NCI-H2107 treated with DMSO at 0.1 percent for 48 hours (cell line): Measurements from ENCODE around the gene NR6A1.

Source experiments
- DNase-seq: peaks from one replicate; lab custom pipeline; 2025; ENCODE audit not compliant: unreplicated experiment; lab: John Stamatoyannopoulos, UW

The NR6A1 gene

DNA sequence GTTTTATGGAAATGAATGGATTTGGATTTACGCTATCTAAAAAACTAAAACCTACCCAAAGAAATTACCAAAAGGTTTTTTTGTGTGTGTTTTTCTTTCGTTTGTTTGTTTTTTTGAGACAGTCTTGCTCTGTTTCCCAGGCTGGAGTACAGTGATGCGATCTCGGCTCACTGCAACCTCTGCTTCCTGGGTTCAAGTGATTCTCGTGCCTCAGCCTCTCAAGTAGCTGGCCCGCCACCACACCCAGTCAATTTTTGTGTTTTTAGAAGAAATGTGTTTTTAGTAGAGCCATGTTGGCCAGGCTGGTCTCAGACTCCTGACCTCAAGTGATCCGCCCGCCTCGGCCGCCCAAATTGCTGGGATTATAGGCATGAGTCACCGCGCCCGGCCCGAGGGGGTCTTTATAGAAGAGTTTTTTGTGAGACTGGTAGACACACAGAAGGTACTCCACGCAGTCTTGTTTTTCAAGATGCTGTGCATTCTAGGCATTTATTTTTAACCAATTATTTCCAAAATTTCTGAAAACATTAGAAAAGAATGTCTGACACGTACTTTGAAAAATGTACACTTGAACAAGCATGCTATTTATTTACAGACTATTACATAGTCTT is 75.7 kb downstream of the NR6A1 start:
- no peak for DNase-seq

DNA sequence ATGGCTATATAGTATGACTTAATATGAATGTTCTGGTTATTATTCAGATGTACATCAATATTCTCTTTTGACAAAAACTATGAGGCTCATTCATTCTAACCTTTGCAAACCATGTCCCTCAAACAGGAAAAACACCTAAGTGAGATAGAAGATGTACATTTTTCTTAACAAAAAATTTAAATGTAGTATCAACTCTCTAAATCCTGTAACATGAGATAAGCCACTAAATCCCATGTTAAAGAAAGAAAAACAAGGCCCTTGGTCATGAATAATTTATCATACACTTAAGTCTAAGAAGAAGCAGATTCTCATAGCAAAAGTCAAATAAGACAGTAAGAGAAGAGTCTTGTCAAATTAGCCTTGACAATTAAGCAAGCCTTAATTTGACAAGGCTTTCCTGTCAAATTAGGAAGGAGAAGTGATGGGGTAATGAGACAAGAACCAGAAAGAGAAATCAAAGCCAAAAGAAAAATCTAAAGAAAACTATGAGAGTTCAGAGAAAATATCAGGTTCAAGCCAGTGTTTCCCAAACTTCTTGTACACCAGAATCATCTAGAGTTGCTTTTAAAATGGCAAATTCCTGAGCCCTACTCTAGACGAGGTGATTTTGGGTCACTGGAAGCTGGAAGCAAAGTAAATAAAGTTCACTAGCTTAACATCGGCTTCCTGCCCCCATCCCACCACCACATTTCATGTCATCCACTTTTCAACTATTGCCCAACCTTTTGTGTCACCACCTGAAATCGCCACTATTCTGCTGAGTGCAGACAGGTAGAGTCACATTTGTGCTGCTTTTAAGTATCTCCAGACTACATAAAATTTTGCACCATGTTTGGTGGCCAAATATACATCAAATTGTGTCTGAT is 76.5 kb downstream of the NR6A1 start:
- DNase-seq: no peak

DNA sequence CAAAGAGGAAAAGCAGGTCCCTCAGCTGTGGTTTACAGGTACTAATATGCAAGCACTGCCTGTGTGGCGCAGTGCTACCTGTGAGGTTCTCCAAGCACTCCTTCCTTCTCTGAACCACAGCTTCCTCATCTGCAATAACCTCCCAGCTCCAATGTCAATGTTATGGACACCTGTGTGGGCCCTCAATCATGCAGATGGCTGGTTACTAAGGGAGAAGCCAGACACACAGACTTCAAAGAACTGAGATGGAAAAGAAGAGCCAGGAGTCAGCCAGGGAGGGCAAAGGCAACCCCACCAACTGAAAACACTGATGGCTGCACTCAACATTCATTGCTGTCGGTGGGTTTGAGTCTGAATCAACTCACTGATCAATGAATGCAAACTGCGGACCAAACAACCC is 77.7 kb downstream of the NR6A1 start:
- DNase-seq: no peak

DNA sequence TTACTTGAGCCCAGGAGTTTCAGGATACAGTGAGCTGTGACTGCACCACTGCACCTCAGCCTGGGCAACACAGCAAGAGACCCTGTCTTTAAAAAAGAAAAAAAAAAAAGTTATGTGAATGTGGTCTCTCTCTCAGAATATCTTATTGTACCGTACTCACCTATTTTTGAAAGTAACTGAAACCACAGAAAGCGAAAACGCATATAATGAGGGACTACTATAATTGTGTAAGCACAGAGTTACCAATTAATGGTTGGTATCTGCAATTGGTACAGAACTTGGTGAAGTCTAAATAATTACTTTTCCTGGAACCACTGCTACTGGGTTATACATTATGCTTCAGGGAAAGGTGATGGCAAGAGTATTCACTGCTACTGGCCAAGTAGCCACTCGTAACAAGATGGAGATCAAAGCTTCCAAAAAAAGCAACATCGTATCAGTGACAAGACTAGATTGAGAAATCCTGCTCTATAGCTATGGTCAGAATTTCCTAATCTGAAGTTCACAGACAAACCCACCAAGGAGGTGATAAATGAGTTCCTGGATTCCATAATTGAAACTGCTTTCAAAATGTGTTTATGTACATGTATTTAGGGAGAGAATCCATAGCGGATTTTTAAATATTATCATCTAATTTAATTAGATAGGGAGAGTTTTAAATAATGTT is 82.7 kb downstream of the NR6A1 start:
- DNase-seq: no peak

DNA sequence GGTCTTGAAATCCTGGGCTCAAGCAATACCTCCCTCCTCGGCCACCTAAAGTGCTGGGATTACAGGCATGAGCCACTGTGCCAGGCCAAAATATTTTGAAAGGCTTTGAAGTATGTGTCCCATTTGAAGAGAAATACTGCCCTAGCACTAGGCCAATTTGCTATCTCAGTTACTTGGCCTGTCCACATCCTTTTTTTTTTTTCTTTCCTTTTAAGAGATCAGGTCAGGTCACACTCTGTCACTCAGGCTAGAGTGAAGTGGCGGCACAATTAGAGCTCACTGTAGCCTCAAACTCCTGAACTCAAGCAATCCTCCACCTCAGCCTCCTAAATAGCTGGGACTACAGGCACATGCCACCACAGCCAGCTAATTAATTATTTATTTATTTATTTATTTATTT is 84.2 kb downstream of the NR6A1 start:
- no peak for DNase-seq

DNA sequence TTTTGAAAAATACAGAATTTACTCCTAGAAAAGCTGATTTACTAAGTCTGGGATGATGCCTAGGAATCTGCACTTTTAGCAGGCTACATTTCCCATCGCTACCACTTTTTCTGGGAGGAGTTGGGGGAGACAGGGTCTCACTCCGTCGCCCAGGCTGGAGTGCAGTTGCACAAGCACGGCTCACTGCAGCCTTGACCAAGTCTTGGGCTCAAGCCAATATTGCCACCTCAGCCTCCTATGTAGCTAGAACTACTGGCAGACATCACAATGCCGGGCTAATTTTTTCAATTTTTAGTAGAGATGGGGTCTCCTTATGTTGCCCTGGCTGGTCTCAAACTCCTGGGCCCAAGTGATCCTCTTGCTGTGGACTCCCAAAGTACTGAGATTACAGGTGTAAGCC is 85.9 kb downstream of the NR6A1 start:
- DNase-seq: no peak

DNA sequence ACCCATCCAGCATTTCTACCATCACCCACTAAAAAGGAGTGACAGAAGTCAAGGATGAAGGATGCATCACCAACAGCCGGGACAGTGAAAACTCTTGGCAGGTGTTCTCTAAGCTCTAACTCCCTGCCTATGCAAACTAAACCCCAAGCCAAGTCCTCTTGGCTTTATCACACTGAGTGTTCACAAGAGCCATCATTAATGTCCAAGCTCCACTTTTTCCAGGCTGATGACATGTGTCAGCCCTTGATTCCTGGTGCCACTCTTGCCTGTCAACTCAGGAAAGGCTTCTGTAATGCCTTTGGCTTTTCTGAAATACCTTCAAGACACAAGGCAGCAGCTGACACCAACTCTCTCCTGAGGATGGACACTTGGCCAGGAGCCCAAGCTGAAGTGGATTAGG is 86.9 kb downstream of the NR6A1 start:
- DNase-seq: no peak

DNA sequence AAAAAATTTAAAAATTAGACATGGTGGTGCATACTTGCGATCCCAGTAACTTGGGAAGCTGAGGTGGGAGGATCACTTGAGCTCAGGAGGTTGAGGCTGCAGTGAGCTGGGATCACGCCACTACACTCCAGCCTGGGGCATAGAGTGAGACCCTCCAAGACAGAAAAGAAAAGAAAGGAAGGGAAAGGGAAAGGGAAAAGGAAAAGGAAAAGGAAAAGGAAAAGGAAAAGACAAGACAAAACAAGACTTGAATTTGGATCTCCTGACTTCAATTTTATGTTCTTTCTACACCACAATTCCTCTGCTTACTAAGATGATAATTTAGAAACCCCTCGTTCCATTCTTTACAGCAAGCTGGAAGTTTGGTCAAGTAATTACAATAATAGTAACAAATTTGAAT is 88.1 kb downstream of the NR6A1 start:
- no peak for DNase-seq

DNA sequence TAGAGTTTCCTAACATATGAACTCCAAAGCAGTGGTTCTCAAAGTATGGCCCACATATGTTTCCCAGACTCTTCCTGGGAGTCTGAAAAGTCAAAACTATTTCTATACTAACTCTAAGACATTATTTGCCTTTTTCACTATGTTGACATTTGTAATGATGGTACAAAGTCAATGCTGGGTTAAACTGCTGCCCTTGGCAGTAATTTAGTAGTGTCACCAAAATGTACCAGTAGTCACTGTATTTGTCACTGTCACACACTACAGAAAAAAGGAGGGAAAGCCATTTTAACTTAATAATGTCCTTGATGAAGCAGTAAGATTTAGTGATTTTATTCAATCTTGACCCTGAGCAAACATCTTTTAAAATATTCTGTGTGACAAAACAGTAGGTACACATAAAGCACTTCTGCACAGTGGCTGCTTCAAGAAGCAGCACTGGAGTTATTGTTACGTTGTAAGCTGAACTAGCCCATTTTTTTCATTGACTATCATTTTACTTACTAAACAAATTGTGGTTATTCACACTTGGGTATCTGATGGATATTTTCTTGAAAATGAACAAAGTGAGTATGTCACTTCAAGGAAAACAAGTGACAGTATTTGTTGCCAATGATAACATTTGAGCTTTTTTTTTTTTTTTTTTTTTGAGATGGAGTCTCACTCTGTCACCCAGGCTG is 90.3 kb downstream of the NR6A1 start:
- no peak for DNase-seq

DNA sequence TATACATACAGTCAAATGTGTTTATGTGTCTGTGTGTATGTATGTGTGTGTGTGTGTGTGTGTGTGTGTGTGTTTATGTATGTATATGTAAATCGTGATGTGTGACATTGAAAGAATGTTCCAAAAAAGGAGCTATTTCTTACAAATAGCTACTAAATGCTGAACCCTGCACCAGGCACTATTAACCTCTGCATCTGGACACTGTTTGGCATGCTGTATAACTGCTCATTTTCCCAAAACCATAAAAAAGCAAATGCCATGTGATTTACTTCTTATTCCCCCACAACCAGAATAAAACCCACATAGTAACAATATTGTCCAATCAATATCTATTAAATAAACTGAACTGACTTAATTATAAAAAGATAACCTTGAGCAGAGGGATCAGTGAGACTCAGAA is 91.1 kb downstream of the NR6A1 start:
- DNase-seq: no peak

DNA sequence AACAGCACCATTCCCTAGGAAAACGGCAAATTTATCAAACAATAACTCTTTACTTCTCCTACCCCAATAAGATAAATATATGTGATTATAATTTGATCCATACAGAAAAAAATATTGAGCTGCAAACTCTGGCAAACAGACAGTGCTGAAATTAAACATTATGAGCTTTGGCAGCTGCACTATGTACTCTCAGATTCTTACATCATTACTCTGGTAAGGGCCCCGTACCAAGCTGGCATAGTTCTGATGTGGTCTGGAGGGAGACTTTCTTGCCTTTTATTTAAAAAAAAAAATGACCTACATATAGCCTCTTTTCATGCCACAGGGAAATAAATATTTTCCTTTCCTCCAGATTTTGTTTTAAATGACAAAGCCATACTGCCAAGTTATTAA is 95.0 kb downstream of the NR6A1 start:
- DNase-seq: no peak

DNA sequence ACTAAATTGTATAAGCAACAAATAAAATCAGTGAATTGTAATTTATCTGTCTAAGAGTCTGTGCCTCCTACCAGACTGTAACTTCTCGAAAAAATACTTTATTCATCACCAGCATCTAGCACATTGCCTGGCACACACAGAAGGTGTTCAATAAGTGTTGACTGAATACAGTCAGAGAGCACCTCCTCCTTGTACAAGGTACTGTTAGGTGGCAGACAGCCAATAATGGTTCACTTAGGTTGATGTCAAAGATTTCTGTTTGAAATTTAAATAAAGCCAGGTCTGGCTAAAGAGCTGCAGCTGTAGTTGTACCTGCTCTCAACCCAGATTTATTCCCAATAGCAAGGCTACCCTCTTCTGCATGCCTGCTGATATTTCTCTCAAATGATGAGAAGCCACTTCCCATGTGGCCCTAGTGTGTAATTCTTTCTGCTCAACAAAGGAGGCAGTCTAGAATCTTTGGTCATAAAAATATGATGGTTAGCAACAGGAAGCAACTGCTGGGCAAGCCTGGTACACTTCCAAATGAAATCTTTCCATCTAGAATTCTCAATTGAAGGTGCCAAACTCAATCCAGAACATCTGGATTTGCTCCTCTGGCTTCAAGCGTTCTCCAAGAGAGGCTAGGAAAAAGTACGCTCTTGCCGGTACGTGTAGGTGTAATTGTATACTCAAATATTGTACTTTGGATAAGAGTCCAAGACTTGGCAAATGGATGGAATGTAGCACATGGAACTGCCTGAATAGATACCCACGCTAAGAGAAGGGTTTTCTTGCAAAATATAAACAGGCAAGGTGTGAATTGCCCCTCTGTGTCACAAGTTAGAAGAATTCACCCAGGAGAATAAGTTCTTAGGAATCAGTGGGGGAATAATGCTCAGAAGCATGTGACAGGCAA is 95.6 kb downstream of the NR6A1 start:
- no peak for DNase-seq

DNA sequence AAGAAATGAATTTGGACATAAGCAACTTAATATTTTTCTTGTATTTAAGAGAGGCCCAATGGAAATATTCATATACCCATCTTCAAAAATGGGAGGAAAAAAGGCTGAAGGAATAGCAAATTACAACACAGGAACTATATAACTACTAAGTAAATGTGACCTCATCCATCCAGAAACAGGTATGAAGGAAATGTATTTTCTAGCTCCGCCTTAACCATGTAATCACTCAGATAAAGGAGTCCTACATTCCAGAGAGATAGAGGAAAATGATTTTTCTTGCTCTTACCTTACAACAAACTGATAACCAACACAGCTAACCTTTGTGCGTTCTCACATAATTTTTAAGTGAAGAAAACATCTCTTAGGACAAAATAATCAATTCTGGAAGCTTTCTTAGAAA is 96.5 kb downstream of the NR6A1 start:
- no peak for DNase-seq

DNA sequence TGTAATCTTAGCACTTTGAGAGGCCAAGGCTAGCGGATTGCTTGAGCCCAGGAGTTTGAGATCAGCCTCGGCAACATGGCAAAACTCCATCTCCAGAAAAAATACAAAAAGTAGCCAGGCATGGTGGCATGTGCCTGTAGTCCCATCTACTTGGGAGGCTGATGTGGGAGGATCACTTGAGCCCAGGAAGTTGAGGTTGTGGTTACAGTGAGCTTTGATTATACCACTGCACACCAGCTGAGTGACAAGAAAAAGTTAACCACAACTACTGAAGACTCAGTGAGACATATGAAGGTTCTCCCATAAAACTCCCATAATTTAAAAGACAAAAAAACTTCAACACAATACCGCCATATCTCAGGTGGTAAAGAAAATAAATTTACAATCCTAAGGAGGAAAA is 98.0 kb downstream of the NR6A1 start:
- DNase-seq: no peak

DNA sequence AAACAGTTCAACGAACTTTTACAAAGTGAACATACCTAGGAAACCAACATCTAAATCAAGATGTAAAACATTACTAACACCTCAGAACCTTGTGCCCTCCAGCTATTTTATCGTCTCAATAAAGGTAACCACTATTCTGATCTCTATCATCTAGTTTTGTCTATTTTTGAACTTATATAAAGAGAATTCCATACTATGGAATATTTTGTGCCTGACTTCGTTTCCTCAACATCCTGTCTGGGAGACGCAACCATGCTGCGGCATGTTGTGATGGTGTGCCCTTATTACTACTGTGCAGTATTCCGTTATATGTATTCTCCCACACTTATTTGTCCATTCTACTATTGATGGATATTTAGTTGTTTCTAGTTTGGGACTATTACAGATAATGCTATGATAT is 99.2 kb downstream of the NR6A1 start:
- DNase-seq: no peak

DNA sequence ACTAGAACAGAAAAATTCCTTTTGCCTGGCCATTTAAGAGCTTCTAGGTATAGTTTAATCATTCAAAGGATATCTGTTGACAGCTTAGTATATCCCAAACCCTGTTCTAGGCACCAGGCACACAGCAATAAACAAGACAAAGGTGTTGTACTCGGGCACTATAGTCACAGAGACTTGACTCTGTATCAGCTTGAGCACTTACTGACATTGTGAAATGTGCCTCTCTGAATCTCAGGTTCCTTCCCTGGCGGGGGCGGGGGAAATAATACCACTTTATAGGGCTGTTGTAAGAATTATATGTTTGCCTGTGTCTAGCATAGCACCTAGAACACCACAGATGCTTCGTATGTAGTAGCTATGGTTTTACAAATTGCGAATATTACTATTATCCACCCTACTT is 104.5 kb downstream of the NR6A1 start:
- no peak for DNase-seq

DNA sequence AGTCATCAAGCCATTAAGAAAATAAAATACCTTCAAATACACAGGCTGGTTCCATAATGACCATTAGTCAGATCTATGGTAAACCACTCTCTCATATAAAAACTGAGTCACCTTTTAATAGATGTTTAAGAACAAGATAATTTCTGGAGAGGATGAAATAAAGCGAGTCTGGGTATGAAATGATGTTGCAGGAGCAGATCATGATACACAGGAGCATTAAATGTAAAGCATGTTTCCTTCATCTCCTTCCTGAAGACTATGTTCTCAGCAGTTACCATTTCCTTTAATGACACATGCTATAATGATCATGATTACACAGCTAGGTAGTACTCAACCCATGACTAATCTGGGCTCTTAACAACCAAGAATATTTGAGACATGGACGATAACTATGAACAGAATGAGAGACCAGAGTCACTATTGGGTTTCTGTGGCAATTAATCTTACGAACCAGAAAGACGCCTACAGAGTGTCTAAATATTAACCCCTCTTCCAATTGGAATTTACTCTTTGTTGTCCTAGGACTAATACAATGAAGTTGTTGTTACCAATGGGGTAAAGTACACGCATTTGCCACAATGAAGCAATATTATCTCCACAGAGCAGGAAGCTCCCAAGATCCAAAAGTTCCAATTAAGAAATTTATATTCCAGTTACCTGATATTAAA is 105.6 kb downstream of the NR6A1 start:
- DNase-seq: no peak

DNA sequence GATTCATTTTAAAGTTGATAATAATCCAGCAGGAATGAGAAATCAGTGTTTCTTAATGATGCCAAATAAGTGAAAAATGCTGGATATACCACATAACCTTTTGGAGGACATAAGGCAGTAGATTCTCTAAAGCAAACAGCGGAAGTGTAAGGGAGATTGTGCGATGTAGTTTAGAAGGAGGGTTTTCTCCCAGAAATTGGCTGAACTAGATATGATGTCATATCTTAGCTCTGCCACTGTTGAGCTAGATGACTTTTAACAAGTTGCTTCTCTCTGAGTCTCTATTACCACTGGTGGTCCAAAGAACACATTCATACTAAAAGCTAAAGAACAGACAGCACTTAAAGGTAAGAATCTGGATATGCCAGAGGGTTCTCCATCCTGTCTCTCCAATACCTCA is 107.0 kb downstream of the NR6A1 start:
- DNase-seq: no peak

DNA sequence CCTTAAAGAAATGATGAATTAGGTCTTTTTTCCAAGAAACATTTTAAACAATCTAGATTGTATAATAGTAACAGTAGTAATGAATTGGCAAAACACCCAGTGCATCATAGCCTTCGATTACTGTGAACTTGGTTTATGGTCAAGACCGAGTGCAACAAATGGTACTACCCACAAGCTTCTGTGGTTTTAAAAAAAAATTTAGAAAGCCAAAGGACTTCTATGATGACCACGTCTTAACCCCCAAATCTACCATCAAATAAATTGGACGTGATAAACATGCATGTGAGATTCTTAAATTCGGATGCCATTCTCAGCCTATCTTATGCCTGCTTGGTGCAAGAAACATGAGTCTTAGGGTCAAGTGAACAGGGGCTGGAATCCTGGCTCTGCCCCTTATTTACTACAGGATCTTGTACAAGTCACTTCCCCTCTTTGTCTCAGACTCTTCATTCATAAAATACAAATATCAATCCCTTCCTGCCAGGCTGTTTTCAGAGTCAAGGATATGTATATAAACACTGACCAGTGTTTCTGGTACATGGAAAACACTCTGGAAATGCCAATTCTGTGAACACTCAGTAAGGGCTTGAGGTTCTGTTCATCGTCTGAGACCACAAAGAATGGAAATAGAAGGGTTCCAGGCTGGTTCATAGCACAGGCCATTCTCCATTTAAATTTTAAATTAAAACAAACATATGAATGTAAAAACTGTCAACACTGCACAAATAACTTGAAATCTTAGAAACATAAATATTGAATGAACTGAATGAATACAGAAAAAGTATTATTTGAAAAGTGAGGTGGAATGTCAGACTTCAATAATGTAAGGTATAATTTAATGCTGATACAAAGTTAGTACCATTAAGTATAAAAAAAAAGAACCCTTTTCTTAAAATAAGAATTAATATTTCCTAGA is 107.8 kb downstream of the NR6A1 start:
- no peak for DNase-seq
